HG02884 (cell line): ENCODE measurements around the gene MATN1.

Experiments used
- ATAC-seq: cut with Tn5 transposase; IDR thresholded peaks from one replicate; pipeline ENCODE4 v1.9.1; 2021; ENCODE audit warnings: mild to moderate bottlenecking, moderate library complexity; ENCODE audit not compliant: unreplicated experiment

The MATN1 gene

DNA sequence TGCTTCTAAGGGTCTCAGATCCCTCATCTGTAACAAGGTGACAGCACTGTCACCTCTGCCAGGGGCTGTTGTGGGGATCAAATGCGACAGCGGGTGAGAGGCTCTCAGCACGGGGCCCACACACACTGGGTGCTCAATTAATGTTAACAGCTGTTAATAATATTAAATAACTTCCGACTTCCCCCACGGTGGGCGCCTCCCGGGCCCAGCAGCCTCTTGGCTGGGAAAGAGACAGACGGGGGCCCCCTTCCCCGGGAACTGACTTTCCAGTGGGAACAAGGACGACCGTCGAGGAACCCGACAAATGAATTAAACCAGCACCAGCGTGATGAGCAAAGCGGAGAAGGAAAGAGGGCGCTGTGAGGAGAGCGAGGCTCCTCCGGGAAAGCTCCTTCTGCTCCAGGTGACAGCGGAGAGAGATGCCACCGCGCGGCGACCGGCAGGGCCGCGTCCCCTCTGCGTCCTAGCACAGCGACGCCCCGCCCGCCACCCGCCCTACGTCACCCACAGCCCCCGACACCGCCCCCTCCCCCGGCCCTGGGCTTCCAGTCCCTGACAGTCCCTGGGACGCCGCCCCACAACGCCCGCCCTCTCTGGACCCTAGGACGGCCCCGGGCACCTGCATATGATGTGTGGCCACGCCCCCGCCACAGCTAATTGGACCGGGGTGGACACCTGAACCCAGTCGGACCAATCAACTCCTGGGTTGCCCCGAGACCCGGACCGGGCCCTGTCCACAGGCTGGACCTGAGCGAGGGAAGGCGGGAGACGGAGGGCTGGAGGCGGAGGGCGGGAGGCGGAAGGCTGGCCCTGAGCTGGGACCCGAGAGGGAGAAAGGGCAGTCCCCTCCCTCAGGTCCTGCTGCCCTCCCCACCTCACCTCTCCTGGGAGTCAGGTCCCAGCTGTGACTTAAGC is 38.2 kb downstream of the MATN1 start:
- no peak for ATAC-seq

DNA sequence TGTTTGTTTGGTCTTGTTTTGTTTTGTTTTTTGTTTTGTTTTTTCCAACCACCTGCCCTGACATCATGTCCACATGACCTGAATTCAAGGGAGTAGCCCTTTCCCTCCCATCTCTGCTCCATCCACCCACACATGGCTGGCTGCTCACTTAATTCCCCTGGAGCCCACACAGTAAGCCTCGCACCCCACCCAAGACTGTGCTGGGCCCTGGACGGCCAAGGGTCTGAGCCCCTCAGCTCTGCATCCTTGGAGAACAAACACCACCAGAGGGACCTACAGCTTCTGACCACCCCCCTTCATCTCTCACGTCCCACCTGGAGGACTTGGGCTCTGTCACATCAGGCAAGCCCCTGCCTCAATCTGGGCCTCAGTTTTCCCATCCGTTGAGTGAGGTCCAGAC is 39.1 kb downstream of the MATN1 start:
- ATAC-seq: no peak

DNA sequence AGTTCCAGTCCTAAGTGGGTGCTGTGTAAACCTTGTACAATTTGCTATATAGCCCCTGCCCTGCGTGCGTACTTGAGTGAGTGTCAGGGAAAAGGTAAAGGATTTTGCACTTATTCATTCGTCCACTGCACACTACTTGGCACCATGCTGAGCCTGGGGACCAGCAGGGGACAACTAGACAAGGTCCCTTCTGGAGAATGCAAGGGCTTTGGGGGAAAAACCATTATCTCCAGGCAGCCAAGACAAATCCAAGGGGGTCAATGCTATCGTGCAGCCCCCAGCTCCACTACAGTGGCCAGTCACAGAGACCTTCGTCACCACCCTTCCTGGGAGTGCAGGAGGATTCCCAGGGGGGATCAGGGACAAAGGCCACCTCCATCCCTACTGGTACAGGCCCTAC is 39.7 kb downstream of the MATN1 start:
- ATAC-seq: no peak

DNA sequence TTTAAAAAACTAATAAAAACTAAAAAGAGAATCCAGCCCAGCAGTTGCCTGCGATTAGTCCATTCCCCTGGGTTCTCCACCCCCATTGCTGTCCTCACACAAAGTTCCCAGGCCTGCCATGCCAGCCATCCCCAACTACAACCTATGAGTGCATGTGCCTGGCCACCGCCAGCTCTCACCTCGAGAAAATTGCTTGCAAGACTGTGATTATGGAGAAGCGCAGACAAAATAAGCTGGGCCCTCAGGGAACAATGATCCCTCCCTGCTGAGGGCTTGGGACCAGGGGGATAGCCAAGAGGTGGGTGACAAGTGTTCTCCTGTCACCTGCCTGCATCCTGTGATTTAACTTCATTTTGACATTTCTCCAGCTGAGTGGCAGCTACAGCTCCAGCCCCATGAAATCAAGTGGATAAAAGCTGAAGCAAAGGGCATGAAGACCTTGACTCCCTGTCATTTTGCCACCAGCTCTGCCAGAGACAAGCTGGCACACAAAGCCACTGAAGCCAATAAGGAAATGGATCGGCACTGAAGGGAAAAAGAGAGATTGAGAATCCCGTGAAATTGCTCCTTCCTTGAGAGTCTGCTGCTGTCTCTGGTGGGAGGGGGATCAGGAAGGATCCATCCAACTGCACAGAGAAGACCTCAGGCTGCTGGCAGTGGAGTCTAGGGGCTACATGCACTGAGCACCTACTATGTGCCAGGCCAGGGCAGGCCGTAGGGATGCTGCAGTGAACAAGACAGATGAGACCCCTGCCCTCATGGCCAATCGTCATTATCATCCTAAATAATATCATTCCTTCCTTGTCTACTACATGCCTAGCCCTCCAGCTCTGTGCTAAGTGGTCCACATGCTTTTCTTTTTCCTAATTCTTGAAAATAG is 40.7 kb downstream of the MATN1 start:
- no peak for ATAC-seq

DNA sequence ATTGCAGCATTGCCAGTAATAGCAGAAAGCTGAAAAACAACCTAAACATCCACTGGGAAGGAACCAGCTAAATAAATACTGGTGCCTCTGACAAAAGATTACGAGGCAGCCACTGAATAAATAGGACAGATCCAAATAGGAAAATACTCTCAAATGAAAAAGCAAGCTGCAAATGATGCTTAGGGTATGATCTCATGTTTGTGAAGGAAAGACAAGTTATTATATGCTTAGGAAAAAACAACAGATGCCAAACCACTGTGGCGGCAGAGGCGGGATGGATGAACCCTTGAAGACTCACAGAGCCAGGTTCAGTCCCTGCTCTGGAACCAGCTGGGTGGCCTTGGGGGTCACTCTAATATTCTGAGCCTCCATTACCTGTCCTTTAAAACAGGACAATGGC is 41.6 kb downstream of the MATN1 start:
- no peak for ATAC-seq

DNA sequence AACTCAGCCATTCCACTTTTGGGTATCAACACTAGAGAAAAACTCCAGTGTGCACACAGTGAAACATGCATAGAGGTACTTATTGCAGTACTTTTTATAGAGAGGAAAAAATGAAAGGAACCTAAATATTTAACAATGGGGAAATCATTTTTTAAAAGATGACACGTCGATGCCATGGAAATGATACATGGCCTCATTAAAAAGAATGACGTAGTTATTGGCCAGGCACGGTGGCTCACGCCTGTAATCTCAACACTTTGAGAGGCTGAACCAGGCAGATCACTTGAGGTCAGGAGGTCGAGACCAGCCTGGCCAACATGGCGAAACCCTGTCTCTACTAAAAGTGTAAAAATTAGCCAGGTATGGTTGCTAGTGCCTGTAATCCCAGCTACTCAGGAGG is 42.5 kb downstream of the MATN1 start:
- no peak for ATAC-seq

DNA sequence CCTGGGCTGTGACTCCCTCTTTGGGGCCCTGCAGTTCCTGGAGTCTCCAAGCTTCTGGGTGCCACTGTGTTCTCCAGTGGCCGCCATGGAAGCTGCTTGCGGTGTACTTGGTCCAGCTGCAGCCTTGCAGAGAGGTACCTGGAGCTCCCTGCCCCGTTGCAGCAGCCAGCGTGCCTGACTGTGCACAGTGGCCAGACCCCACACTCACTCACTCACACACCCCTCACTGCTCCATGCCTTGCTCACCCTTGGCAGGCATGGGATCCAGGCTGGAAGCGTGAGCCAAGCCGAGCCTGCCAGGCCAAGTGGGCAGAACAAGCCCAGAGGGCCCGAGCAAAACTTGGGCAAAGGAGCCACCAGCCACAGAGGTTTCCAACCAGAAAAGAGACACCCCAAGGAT is 43.0 kb downstream of the MATN1 start:
- ATAC-seq: no peak

DNA sequence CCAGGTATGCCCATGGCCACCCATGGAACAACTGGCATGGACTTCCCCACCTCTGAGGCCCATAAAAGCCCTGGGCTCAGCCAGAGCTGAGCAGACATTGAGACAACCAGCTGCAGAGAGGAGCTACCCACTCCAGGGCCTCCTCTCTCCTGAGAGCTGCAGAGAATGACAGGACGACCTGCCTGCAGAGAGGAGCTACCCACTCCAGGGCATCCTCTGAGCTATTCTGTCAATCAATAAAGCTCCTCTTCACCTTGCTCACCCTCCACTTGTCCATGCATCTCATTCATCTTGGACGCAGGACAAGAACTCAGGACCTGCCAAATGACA is 43.4 kb downstream of the MATN1 start:
- no peak for ATAC-seq

DNA sequence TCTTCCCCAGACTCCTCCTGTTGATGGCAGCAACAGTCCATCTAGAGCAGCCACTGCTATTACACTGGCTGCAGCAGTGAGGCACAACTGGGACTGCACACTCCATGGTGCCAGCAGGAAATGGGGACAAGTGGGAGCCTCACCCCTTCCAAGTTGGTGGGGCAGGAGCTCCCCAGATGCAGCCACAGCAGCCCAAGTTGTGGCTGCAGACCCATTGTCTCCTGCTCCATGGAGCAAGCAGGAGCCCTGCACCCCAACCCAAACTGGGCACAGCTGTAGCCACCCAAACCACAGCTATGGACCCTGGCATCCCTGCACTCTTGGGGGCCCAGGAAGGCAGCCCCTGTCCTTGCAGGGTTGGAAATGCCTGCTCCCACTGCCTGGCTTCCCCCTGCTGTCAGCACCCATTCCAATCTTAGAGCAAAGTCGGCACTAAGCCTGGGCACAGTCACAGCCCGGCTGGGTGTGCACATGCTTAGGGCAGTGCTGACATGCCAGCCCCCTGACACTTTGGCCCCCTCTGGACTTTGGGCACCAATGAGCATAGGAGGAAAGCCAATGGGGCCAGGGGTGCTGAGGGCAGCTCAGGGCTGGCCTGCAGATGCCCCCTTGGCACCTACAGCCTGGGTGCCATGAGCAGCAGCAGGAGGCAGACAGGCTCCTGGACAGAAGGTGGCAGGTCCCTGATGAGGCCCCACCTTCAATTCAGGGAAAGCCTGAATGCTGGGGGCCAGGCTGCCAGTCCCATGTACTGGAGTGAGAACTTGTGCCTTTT is 44.0 kb downstream of the MATN1 start:
- no peak for ATAC-seq

DNA sequence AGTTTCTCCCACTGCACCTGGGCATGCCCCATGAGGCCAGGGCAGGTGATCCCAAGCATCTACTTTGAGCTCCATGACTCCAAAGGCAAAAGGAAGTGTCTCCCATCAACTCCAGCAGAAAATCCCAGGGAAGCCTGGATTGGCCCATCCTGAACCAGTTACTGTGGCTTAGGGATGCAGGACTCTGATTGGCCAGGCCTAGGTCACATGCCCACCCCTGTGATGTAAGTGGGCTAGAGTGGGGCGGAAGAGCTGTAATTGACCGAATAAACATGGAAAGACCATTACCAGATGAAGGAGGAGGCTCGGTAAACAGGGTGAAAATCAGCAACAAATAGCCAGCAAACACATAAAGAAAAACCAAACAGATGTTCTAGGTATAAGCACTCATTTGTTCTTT is 45.2 kb downstream of the MATN1 start:
- no peak for ATAC-seq

DNA sequence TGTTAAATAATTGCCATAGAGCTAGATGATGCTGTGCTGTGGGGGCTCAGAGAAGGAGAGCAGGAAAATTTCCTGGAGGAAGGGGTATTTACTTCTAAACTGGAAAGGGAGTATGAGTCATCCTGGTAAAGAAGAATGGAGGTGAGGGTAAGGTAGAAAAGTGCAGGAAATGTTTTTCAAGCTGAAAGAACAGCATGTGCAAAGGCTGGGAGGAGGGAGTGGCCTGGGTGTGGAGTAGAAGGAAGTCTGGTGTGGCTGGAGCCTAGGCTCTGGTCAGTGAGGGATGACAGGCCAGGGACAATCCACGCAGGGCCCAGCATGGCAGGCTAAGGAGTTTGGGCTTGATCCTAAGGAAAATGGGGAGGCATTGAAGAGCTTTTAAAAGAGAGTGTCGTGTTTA is 45.9 kb downstream of the MATN1 start:
- ATAC-seq: no peak

DNA sequence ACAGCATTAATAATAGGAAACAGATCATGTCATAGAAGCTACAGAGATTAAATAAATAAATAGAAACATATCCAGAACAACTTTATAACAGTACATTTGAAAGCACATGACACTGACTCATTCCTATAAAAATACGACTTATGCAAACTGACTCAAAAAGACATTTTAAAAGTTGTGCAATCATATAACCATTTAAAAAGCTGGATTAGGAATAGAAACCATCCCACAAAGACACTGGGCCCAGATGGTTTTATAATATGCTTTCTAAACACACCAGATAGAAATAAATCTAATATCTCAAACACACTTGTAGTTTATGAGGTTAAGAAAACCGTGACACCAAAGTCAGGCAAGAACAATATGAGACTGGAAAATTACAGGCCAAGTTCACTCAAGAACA is 47.6 kb downstream of the MATN1 start:
- ATAC-seq: no peak

DNA sequence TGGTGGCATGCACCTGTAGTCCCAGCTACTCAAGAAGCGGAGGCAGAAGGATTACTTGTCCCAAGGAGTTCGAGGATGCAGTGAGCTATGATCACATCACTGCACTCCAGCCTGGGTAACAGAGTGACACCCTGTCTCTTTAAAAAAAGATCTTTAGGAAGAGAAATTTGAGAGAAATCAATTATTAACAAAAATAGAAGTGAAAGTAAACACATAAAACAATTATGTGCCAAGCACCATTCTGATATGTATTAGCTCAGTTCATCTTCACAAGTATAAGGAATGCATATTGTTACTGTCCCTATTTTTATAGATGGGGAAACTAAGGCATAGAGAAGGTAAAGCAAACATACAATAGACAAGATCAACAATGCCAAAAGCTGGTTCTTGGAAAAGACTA is 48.1 kb downstream of the MATN1 start:
- ATAC-seq: no peak

DNA sequence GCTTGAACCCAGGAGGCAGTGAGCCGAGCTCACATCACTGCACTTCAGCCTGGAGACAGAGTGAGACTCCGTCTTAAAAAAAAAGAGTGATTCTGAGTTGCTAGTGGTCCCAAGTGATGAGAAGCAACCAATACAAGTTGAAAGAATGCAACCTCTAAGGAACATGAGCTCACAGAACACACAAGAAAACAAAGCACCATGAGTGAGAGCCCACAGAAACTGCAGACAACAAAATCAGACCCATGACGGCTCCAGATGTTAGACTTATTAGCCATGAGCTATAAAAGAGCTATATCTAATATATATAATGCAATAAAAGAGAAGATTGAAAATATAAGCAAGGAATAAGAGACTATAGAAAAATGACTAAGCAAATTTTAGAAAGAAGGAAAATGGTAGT is 50.0 kb downstream of the MATN1 start:
- no peak for ATAC-seq

DNA sequence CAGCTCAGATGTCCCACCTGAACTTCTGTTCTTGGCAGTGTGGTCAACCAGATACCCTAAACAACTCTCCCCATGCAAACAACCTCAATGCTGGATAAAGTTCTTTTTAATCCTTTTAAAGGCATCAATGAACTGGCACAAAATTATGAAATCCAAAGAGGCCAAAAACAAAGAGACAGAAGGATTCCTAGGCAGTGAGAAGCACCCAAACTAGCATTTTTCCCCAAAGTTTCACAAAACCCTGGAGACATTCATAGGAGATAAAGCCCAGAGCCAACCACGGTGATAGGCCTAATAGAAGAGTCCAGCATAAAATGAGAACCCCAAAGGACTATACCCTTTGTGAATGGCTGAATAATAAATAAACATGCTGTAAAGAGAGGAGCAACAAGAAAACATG is 50.7 kb downstream of the MATN1 start:
- ATAC-seq: no peak

DNA sequence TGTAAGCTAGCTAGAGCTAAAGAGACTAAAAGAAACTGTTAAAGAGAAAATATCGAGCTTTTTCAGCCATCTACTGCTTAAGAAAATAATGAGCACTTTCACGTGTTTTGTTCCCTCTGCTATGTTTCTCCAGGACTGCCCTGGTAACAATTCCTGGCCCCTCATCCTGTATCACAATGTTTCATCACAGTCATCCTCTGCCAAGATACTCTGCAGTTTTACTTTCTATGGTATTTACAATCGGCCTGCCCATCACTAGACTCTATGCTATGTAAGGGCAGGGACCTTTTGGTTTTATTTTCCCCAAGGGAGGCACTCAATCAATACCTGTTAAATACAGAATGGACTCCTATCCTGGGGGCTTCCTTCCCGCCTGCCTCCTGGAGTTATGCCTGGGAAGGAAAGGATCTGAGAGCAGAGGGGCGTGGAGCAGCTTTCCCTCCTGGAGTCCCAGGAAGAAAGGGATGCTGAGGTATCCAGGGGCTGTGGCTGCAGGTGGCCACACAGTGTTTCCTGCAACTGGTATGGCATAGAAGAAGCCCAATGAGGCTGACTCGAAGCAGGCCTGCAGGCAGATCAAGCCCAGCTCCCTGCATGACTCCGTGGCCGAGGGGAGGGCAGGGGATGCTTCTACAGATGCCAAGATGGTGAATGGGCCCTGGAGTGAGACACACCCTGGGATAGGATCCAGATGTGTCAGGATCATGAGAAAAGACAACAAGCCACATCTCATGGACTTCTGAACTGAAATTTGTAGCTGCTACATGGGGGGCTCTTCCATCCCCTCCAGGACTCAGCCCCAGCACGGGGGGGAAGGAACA is 52.9 kb downstream of the MATN1 start:
- no peak for ATAC-seq

DNA sequence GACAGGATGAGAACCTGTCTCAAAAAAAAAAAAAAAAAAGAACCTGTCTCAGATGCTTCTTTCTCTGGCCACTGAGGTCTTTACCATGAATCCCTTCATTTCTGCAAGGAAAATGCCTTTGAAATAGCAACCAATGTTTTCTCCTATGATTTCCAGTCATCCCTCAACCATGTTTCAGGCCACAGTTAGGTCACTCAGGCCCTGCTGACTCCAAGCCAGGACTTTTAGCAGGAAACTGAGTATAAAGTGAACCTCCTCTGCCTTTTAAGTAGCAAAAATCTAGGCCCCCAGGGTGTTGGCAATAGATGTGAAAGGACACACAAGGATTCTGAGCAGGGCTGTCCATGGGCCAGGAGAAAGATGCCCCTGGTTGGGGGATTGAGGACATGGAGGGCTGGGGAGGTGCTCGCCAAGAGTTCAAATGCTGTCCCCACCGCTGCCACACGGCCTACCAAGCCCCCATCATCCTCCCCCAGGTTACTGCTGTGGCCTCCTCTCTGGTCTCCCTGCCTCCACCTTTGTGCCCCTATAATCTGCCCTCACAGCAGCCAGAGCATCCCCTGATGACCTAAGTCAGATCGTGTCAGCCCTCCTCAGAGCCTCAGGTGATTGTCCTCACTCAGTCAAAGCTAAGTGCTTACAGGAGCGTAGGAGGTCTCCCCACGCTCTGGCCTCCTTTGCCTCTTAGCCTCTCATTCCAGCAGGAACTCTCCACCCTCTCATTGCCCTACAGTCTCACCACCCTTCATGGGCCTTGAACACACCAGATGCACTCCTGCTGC is 54.6 kb downstream of the MATN1 start:
- ATAC-seq: no peak

DNA sequence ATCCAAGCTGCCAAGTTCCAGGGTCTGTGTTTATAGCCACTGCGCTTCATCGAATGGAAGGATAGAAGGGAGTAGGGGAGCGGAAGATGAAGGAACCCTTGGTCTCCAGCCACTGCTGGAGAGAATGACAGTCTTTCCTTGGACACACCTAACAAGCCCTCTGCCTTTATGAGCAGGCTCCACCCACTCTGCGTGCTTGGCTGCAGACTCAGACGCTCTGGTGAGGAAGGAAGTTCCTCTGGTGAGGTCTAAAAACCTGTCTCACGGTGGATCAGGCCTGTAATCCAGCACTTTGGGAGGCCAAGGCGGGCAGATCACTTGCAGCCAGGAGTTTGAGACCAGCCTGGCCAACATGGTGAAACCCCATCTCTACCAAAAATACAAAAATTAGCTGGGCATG is 55.4 kb downstream of the MATN1 start:
- ATAC-seq: no peak

DNA sequence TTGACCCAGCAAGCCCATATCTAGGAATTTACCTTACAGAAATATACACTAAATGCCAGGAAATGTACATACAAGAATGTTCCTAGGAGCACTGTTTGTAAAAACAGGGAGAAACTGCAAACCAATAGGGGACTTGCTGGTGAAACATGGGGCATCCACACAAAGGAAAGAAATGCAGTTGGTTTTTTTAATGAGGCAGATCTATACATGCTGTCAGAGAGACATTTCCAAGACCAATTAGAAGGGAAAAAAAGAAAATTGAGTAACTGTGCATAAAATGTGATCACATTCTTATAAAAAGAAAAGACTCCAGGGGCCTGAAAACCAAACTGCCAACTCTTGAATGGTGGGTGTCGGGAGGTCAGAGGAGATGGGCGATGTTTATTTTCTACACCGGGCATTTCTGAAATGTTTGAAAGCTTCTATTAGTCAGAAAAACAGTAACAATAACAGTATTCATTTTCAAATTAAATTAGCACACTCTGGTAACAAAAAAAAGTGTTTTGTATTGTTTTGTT is 56.6 kb downstream of the MATN1 start:
- no peak for ATAC-seq
